ENCODE data around the gene CPT1C.
A peak's percentile ranks its signal among the peaks of the same experiment; 100 is the strongest.

The CPT1C gene

DNA sequence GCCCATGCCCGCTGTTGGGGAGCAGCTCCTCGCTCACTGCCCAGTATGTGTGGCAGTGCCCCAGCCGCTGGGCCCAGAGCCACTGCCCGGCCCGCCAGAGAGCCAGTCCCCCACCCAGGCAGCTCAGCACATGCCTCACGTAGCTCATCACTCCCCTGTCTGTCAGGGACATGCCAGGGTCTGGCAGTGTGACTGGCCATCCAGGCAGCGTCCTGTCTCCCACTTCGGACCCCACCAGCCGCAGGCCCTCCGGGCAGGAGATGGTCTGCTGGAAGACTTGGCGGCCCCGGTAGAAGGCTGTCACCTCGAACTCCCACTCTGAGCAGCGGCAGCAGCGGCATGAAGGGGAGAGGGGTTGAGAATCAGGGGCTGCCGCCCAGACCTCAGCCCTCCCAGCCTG, 28.9 kb upstream of the CPT1C start:
- DNase-seq, result no peak

DNA sequence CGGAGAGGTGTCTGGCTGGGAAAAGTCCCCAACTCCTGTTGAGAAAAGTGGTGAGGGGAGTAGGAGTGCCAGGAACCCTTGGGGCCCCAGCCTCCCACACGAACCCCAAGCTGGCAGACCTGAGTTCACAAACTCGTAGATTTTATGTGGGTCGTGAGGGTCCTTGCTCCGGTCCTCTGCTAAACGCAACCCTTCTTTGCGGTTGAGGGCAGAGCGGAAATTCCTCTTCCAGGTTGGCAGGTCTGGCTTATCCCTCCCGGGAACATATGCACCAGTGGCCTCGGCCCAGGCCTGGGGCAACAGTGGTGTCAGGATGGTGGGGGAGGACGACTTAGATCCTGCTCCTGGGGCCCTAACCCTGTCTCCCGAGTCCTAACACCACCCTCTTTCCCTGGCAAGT, 27.7 kb upstream of the CPT1C start:
- no peak for DNase-seq

- peak; percentile 93 for DNase-seq
These were observed 26.5 kb upstream of the CPT1C start for GRCh38 chr19:49664171-49665035.

GRCh38 chr19:49665036-49665350, 25.9 kb upstream of the CPT1C start:
- DNase-seq, result no peak

DNA sequence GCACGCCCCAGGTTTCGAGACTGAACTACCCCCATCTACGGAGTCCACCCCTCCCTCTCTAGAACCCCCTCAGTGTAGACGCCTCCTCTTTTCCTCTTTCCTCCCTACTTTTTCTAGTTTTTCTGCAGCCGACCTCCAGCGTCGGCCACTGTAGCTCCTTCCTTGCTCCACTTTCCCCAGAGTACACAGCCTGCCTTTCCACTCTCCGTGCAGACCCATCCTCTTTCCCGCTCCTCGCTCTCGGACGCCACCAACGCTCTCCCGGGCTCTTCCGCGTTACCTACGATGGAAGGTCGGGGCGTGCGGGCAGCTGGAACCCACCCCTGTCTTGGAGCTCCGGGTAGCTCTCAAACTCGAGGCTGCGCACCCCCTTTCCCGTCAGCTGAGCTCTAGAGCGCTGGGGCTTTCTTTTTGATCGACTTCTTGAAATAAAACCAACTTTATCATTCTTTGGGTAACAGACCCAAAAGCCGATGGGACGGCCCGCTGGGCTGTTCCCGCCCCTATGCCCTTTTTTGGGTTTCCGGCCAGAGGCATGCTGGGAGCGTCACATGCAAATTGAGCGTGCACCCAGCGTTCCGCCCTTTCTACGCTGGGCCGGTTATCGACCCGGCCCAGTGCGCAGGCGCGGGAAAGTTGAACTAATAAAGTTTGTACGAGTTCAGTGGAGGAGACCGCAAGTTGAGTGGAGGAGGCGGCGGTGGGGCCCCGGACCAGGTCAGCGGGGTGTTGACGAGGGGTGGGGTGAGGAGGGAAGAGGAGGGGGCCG, 25.4 kb upstream of the CPT1C start, which contains the start of the genes BCL2L12 and IRF3:
Gene BCL2L12, plus strand, starts transcription at position 583 of the 769 bp plus-strand sequence. CDS start 760 bp downstream, outside the sequence.
Gene IRF3, minus strand, starts transcription at position 507 of the 769 bp plus-strand sequence. CDS start 1,019 bp downstream, outside the sequence.
- peak; percentile 99 for DNase-seq

- DNase-seq, result no peak
These were observed 24.8 kb upstream of the CPT1C start for GRCh38 chr19:49666120-49666444.

DNA sequence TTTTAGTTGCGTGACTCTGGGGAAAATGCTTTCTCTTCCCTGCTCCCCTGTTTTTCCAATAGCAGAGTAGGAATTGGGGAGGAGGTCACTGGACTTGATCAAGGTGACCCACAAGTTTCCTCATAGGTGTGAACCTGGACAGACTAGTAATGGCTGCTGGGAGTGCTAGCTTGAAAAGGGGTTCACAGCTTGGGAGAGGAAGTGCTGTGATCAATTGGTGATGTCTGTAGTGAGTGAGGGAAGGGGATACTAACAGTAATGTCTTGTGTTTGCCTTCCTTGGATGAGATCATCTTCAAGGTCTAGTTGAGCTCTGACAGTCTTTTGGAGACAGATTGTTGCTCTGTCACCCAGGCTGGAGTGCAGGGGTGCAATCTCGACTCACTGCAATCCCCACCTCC, 23.4 kb upstream of the CPT1C start:
- DNase-seq, result no peak

- no peak for DNase-seq
These were observed 21.4 kb upstream of the CPT1C start for GRCh38 chr19:49669516-49669915.

DNA sequence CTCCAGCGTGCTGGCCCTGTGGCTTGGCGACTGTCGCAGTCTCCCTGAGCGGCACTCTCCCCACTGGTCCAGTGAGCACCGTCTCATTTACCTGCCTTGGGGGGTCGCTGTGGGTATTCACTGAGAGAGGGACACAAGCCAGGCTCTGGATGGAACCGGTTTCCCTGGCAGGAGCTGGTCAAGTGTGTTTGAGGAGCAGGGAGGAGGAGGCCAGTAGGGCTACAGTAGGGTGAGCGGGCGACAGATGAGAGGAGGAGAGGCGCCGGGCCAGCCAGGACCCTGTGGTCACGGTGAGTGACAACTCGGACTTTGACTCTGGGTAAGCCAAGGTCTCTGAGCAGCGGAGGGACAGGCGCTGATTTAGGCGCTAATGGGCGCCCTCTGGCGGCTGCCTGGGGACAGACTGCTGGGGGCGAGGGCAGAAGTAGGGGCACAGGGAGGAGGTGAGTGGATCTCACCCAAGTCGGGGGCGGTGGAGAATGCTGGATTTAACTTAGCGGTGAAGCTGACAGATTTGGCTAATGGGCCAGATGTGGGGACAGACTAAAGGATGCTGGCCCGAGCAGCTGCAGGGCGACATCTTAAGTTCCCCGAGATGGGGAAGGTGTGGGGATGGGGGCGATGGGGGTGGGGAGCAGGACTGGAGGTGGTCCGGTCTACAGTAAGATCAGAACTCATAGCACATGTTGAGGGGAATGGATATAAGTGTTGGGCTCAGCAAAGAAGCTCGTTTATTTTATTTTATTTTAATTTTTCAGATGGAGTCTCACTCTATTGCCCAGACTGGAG, 18.6 kb upstream of the CPT1C start:
- peak; percentile 66 for DNase-seq

DNA sequence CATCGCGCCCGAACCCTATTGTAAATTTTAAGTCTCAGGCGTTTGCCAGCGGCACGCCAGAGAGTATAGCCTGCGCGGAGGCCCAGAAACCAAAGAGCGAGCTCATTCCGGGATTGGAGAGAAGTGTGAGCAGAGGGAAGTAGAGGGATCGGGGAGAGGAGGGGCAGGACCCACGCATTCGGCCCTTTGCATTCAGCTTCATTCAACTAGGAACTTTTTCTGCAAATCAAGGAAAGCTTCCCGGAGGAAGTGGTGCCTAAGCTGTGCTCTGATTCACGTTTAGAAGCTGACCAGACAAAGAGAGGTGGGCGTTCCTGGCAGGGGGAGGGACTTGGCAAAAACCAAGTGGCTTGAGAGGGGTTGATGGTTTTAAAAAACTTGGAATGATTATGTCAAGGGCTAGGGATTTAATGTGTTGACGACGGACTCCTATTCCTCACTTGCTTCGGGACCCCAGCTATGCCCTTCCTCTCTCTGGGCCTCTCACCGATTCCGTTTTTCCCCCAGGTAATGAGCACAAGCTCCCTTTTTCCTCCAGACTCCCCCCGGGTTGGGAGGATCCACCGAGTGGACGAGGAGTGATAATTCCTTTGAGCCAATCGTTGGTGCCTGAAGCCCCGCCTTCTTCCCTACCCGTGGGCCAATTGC, 14.7 kb upstream of the CPT1C start:
- DNase-seq, result no peak

GRCh38 chr19:49676784-49677230, 14.1 kb upstream of the CPT1C start:
- DNase-seq, result peak; percentile 96

DNA sequence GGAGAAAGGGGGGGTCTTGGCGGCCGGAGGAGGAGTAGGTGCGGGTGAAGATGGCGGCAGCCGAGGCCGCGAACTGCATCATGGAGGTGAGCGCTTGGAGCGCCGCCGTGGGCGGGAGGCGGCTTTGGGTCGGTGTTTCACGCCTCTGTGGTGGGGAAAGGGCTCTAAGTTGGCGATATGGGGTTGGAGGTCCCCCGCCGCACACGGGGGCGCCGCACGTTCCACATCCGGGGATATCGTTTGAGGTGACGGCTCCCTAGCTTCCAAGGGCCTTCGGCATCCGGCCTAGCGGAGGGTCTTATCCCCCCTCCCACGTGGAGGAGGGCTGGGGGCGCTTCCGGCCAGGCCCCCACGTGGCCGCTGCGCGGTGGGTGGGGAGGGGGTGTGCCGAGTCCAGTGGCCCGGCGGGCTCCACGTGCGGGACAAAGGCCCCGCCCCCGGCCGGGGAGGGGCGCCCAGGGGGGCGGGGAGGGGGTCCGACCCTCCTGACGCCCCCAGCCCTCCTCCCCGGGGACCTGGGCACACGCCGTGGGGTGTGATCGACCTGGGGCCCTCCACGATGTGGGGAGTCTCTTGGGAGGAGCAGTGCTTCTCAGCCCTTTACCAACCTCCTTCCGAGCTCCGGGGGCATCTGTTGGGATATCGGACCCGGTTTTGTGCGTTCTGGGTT, 13.6 kb upstream of the CPT1C start, which contains the start of gene PRMT1:
Gene PRMT1, plus strand, starts transcription at position 41 of the 670 bp plus-strand sequence. Its CDS starts 10 bp downstream, at position 51.
- DNase-seq, result peak; percentile 37

- peak; percentile 74 for DNase-seq
These were observed 12.8 kb upstream of the CPT1C start for GRCh38 chr19:49677901-49678674.

DNA sequence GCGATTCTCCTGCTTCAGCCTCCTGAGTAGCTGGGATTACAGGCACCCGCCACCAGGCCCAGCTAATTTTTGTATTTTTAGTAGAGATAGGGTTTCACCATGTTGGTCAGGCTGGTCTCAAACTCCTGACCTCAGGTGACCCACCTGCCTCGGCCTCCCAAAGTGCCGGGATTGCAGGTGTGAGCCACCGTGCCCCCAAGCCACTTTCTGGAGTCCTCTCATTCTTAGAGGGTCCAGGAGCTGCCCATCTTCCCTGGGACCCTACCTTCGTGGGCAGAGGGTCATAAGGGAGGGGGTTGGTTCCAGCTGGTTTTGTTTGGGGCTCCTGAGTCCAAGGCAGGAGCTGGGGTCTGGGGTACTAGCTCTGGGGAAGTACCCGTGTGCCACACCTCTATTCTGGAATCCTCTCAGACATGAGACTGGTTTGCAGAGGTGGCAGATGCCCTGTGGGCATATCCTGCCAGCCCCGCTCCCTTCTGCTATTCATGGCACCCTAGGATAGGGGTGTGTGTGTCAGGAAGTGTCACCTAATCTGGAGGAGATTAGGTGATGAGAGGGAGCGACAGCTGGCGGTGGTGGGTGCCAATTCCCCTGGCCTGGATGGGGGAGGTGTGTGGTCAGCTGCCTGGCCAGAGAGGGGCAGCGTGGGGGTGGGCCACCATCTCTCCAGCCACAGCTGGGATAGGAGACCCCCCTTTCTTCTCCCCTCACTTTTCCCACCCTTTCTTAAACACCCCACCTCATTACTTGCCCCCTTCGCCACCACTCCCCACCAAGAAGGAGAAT, 11.7 kb upstream of the CPT1C start:
- DNase-seq, result no peak

DNA sequence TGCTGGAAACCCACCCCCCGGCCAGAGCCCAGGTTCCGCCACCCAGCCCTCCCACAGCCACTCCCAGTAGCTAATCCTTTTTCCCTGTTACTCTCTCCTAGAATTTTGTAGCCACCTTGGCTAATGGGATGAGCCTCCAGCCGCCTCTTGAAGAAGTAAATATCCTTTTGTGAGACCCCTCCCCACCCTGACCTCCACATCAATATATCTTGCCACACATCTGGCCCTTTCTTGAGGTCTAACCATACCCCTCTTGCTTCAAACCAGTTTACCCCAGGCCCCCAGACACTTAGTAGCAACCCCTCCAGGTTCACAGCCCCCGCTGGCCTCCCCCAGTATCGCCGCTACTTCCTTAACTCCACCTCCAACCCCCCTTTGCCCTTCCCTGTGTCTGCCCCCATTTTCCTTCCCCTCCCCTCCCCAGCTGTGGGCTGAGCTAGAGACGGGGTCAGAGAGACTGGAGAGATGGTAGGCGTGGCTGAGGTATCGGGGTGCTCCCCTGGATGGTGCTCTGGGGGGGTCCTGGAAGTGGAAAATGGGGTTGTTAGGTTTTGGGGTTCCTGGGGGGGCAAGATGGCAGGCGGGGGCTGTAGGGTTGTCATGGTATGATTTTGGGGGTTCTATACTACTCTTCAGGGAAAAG, 11.0 kb upstream of the CPT1C start:
- no peak for DNase-seq

- DNase-seq, result peak; percentile 92
These were observed 10.2 kb upstream of the CPT1C start for GRCh38 chr19:49680421-49681351.

GRCh38 chr19:49681830-49682229, 9.1 kb upstream of the CPT1C start:
- DNase-seq, result no peak

DNA sequence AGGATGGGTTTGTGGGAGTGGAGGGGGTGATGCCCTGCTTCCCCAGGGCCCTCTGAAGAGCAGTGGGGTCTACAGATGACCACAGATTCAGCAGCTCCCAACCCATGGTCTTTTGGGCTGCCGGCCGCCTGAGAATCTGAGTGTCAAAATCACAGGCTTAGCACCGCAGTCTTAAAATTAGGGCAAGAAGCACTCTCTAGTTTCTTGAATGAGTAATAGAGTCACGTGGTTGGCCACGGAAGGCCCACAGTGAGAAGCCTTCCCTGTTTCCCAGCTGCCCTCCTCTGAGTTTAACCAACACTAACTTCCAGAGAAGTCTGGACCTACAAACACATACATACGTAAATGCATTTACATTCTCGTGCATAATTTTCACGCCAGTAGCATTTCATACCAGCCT, 8.6 kb upstream of the CPT1C start:
- DNase-seq, result no peak

- no peak for DNase-seq
These were observed 7.1 kb upstream of the CPT1C start for GRCh38 chr19:49683814-49684250.

Data from activated T-cell treated with anti-CD3 and anti-CD28 coated beads for 4 hours (primary cell).